Nephron (organoid): ENCODE data around the gene INKA2.

Experiments used
- H3K27ac Mint-ChIP-seq, 3 experiments: 2 replicates each; pipeline ENCODE4 v1.8.0; 2020; ENCODE audit warnings: mixed read lengths in 3 of 3, mild to moderate bottlenecking in 2 of 3, moderate library complexity in 1 of 3
- H3K27me3 Mint-ChIP-seq: 2 replicates; pipeline ENCODE4 v1.8.0; 2021; ENCODE audit warnings: low read depth, mild to moderate bottlenecking, moderate library complexity, mixed read lengths
- H3K36me3 Mint-ChIP-seq: 2 replicates; pipeline ENCODE4 v1.8.0; 2020; ENCODE audit warnings: low read depth, mixed read lengths
- H3K4me1 Mint-ChIP-seq: 2 replicates; pipeline ENCODE4 v1.8.0; 2020; ENCODE audit warnings: mixed read lengths
- H3K4me3 Mint-ChIP-seq, 3 experiments: 2 replicates each; pipeline ENCODE4 v1.8.0; 2020; ENCODE audit warnings: mild to moderate bottlenecking in 3 of 3, mixed read lengths in 3 of 3, moderate library complexity in 2 of 3
- H3K9me3 Mint-ChIP-seq: 2 replicates; pipeline ENCODE4 v1.8.0; 2020; ENCODE audit warnings: mixed read lengths
- CTCF ChIP-seq, 3 experiments: fragments of 200-600 bp; sonication (generic); IDR thresholded peaks; one replicate each; pipeline ENCODE4 v1.5.0; 2021; ENCODE audit warnings: antibody characterized with exemption in 3 of 3; ENCODE audit not compliant: unreplicated experiment in 3 of 3

INKA2 gene

GRCh38 chr1:111749628-111750027 lies 10.4 kb upstream of the INKA2 start:
- Mint-ChIP-seq H3K9me3 (no peaks in the 10 kb centered on the region), H3K27me3 (peaks cover 7% of the 10 kb centered on the region), H3K4me3 (no peak overlapping the region), H3K36me3 (no peaks in the 10 kb centered on the region), H3K4me1 (peaks cover 48% of the 10 kb centered on the region), H3K27ac (no peak overlapping the region)
- TF ChIP-seq CTCF (IDR thresholded peaks at IDR 0.05; ENCODE audit: unreplicated experiment in 3 of 3) = no peak

- no peaks in the 10 kb centered on the region for H3K36me3 Mint-ChIP-seq
- no peaks in the 10 kb centered on the region for H3K9me3 Mint-ChIP-seq
- H3K4me1 Mint-ChIP-seq = peaks cover 47% of the 10 kb centered on the region
- no peak overlapping the region for H3K27ac Mint-ChIP-seq
- H3K4me3 Mint-ChIP-seq = no peak overlapping the region
- no peak for TF ChIP-seq CTCF (IDR thresholded peaks at IDR 0.05; ENCODE audit: unreplicated experiment in 3 of 3)
- peaks cover 7% of the 10 kb centered on the region for H3K27me3 Mint-ChIP-seq
Measured at GRCh38 chr1:111747947-111748346, 8.8 kb upstream of the INKA2 start.

- Mint-ChIP-seq H3K27ac (no peak overlapping the region), H3K9me3 (no peaks in the 10 kb centered on the region), H3K36me3 (no peaks in the 10 kb centered on the region), H3K4me3 (no peak overlapping the region), H3K27me3 (peaks cover 8% of the 10 kb centered on the region), H3K4me1 (peaks cover 47% of the 10 kb centered on the region)
- peak; percentile 30 to 37 (median 30) for TF ChIP-seq CTCF (IDR thresholded peaks at IDR 0.05; ENCODE audit: unreplicated experiment in 3 of 3)
Measured at GRCh38 chr1:111747282-111747734, 8.1 kb upstream of the INKA2 start.

- peaks cover 47% of the 10 kb centered on the region for H3K4me1 Mint-ChIP-seq
Measured at GRCh38 chr1:111746614-111746999, 7.4 kb upstream of the INKA2 start.

GRCh38 chr1:111745675-111746613 lies 6.7 kb upstream of the INKA2 start:
- Mint-ChIP-seq H3K36me3 (no peaks in the 10 kb centered on the region), H3K27ac (no peak overlapping the region), H3K4me3 (no peak overlapping the region), H3K9me3 (no peaks in the 10 kb centered on the region), H3K4me1 (peaks cover 45% of the 10 kb centered on the region), H3K27me3 (peaks cover 17% of the 10 kb centered on the region)
- TF ChIP-seq CTCF (IDR thresholded peaks at IDR 0.05; ENCODE audit: unreplicated experiment in 3 of 3) = no peak

More at GRCh38 chr1:111746614-111746999, 7.4 kb upstream of the INKA2 start:
- no peak overlapping the region for H3K4me3 Mint-ChIP-seq
- H3K27ac Mint-ChIP-seq = no peak overlapping the region
- TF ChIP-seq CTCF (IDR thresholded peaks at IDR 0.05; ENCODE audit: unreplicated experiment in 3 of 3) = no peak
- H3K27me3 Mint-ChIP-seq = peaks cover 13% of the 10 kb centered on the region
- H3K36me3 Mint-ChIP-seq = no peaks in the 10 kb centered on the region
- H3K9me3 Mint-ChIP-seq = no peaks in the 10 kb centered on the region
